Left renal cortex interstitium (tissue), 4 donors: ENCODE results near the gene P2RX2. TPM values are rescaled to one million over a fixed set of nuclear protein-coding genes. Genes with fewer than 3 reads are reported as not detected.
A peak's percentile ranks its signal among the peaks of the same experiment; 100 is the strongest.

Experiments
- DNase-seq, 4 donors: peaks; one replicate each; pipeline ENCODE4 v3.0.0-alpha.2; 2013; ENCODE audit warnings: low read depth in 4 of 4, low spot score in 2 of 4, missing footprints in 1 of 4
- polyA plus RNA-seq, 4 donors: library from polyadenylated mRNA; unstranded; fragments of 120-200 nt; gene quantifications; one replicate each; pipeline ENCODE4 v1.2.1, GENCODE V29; 2013; ENCODE audit not compliant: insufficient read length in 4 of 4

Gene P2RX2
- polyA plus RNA-seq, 4 donors, result 0.97 to 3.0 (median 1.7) TPM

GRCh38 chr12:132600048-132601032, 18.2 kb upstream of the P2RX2 start:
- peak in 1 of 4 donors; percentile 76 for DNase-seq

GRCh38 chr12:132601171-132601883, 17.2 kb upstream of the P2RX2 start:
- DNase-seq, result no peak

GRCh38 chr12:132602572-132603239, 15.9 kb upstream of the P2RX2 start:
- no peak for DNase-seq

- no peak for DNase-seq
Measured at GRCh38 chr12:132603240-132604150, 15.1 kb upstream of the P2RX2 start.

- no peak for DNase-seq
Measured at GRCh38 chr12:132604151-132604618, 14.4 kb upstream of the P2RX2 start.

- DNase-seq, result no peak
Measured at GRCh38 chr12:132604668-132605441, 13.7 kb upstream of the P2RX2 start.

- no peak for DNase-seq
Measured at GRCh38 chr12:132605892-132606291, 12.7 kb upstream of the P2RX2 start.

GRCh38 chr12:132606466-132606865, 12.1 kb upstream of the P2RX2 start:
- DNase-seq, result no peak

- no peak for DNase-seq
Measured at GRCh38 chr12:132606927-132607326, 11.6 kb upstream of the P2RX2 start.

GRCh38 chr12:132608231-132609171, 10.1 kb upstream of the P2RX2 start:
- DNase-seq, result no peak

- DNase-seq, result no peak
Measured at GRCh38 chr12:132610051-132610759, 8.4 kb upstream of the P2RX2 start, which contains the start of gene LRCOL1. Gene LRCOL1 (minus strand): TSS chr12:132610582. CDS start chr12:132606251, 4,331 bp downstream.

- DNase-seq, result no peak
Measured at GRCh38 chr12:132610866-132611602, 7.5 kb upstream of the P2RX2 start.

GRCh38 chr12:132611620-132612019, 7.0 kb upstream of the P2RX2 start:
- no peak for DNase-seq

- DNase-seq, result no peak
Measured at GRCh38 chr12:132614029-132614428, 4.5 kb upstream of the P2RX2 start.

GRCh38 chr12:132614861-132615578, 3.6 kb upstream of the P2RX2 start:
- peak in 2 of 4 donors; percentile 71 to 82 for DNase-seq

GRCh38 chr12:132615579-132616038, 3.0 kb upstream of the P2RX2 start:
- DNase-seq, result no peak
